Measurements from ENCODE around the gene IGFBP7. TPM values are rescaled to one million over a fixed set of nuclear protein-coding genes. Genes with fewer than 3 reads are reported as not detected.

Gene IGFBP7
- total and polyA plus RNA-seq, 2 of the 8 experiments (the other 6 are each of a cell fraction or from before 2014, with no cell fraction given) = 0.17 to 0.48 TPM

- TF ChIP-seq KDM4A (IDR thresholded peaks at IDR 0.05; ENCODE audit: low read depth, low read length, severe bottlenecking) = no peak
- TF ChIP-seq MAX (IDR thresholded peaks at IDR 0.05) = no peak
- no peak for TF ChIP-seq SP4 (IDR thresholded peaks at IDR 0.05; ENCODE audit: low read length)
Observed at GRCh38 chr4:56981795-56982201, 128.4 kb downstream of the IGFBP7 start (continued).

Small RNA genes lying within 50 kb of the gene (small RNA-seq; reads per million reads assigned to genes)
- not detected for gene RNU6-998P (ENCODE audit: insufficient read depth)

Other genes starting within 250 kb of the IGFBP7 start
- gene REST, start 202.5 kb downstream of the IGFBP7 start, total RNA-seq (2021; fragmentation: NEBNext Ultra II Directional; extraction: Animal tissue kit (Norgen Biotek cat#: 25700)) = 66.3 and 70.2 TPM in 2 replicates
- gene REST, start 202.5 kb downstream of the IGFBP7 start, polyA plus RNA-seq (2011; rRNA removed) = 6.9 and 10.2 TPM in 2 replicates
- gene NOA1, start 132.8 kb downstream of the IGFBP7 start, total RNA-seq (2021; fragmentation: NEBNext Ultra II Directional; extraction: Animal tissue kit (Norgen Biotek cat#: 25700)) = 28.1 and 28.5 TPM in 2 replicates
- gene NOA1, start 132.8 kb downstream of the IGFBP7 start, polyA plus RNA-seq (2011; rRNA removed) = 24.3 and 29.6 TPM in 2 replicates
- gene POLR2B, start 131.5 kb downstream of the IGFBP7 start, total RNA-seq (2021; fragmentation: NEBNext Ultra II Directional; extraction: Animal tissue kit (Norgen Biotek cat#: 25700)) = 99.9 and 115 TPM in 2 replicates
- 36.5 and 59.3 TPM in 2 replicates for gene POLR2B, start 131.5 kb downstream of the IGFBP7 start, polyA plus RNA-seq (2011; rRNA removed)